ENCODE measurements around the gene KATNAL1. TPM values are rescaled to one million over a fixed set of nuclear protein-coding genes. Genes with fewer than 3 reads are reported as not detected.
A peak's percentile ranks its signal among the peaks of the same experiment; 100 is the strongest.

The KATNAL1 gene
- polyA plus RNA-seq, 3 donors = 0.49 to 1.2 (median 1.0) TPM

DNA sequence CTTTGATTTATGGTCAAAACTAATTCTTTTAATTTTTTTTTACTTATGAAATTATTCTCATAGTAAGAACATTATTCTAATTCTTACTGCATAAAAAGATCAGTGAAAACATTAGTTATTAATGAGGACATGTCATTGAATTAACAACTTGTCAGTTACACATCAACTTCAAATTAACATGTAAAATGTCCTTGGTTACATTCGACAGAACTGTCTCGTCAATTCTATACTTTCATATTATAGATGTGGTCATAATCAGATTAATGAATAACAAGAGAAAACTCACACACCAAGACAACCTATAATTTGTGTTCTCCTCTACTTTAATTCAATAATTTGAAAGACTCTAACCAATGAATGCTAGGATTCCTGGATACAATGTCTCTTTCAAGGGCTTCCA is 66.7 kb downstream of the KATNAL1 start:
- no peaks in the 10 kb centered on the region for H3K79me2 ChIP-seq (ENCODE audit: insufficient read depth, low read length)
- H3K4me1 ChIP-seq (ENCODE audit: control insufficient read depth in 1 of 2, insufficient read depth in 2 of 2, low read length in 2 of 2) = no peaks in the 10 kb centered on the region
- WGBS (ENCODE audit: insufficient coverage) = no CpG with 5 or more reads among the region's 2 CpGs
- H3K27me3 ChIP-seq (ENCODE audit: control insufficient read depth in 2 of 2, insufficient read depth in 2 of 2, low read length in 2 of 2) = no peaks in the 10 kb centered on the region
- no peaks in the 10 kb centered on the region for H4K20me1 ChIP-seq (ENCODE audit: insufficient read depth, low read length)
- no peak overlapping the region for H3K4me3 ChIP-seq (replicated peaks in 1 of 3; ENCODE audit: low read depth in 2 of 3, low read length in 3 of 3)
- H3K27ac ChIP-seq (ENCODE audit: low read depth in 1 of 2, low read length in 2 of 2) = no peak overlapping the region
- H3K9ac ChIP-seq (ENCODE audit: insufficient read depth, low read length, poor library complexity, severe bottlenecking) = no peak overlapping the region
- Mint-ChIP-seq H3K4me3 (no peak overlapping the region), H3K27ac (no peak overlapping the region), H3K9me3 (peaks cover 0 to 11% (median 5%) of the 10 kb centered on the region in 7 donors), H3K27me3 (ENCODE audit: low read depth in 3 of 3) (no peaks in the 10 kb centered on the region), H3K4me1 (no peaks in the 10 kb centered on the region), H3K36me3 (peaks cover 13 to 18% of the 10 kb centered on the region in 2 donors)
- no peak overlapping the region for H2AFZ ChIP-seq (ENCODE audit: insufficient read depth, low read depth, low read length, poor library complexity, severe bottlenecking)
- DNase-seq = no peak
- no peak overlapping the region for H3K4me2 ChIP-seq (replicated peaks; ENCODE audit: extremely low read depth, low read length, poor library complexity, severe bottlenecking)
- peaks cover 0 to 4% of the 10 kb centered on the region in 2 donors for H3K36me3 ChIP-seq (replicated peaks in 1 of 2; ENCODE audit: control insufficient read depth in 1 of 2, insufficient read depth in 2 of 2, low read length in 2 of 2)
- no peaks in the 10 kb centered on the region for H3K9me3 ChIP-seq (replicated peaks in 1 of 2; ENCODE audit: control insufficient read depth in 1 of 2, insufficient read depth in 1 of 2, low read length in 2 of 2)
- TF ChIP-seq, protein P1, sequence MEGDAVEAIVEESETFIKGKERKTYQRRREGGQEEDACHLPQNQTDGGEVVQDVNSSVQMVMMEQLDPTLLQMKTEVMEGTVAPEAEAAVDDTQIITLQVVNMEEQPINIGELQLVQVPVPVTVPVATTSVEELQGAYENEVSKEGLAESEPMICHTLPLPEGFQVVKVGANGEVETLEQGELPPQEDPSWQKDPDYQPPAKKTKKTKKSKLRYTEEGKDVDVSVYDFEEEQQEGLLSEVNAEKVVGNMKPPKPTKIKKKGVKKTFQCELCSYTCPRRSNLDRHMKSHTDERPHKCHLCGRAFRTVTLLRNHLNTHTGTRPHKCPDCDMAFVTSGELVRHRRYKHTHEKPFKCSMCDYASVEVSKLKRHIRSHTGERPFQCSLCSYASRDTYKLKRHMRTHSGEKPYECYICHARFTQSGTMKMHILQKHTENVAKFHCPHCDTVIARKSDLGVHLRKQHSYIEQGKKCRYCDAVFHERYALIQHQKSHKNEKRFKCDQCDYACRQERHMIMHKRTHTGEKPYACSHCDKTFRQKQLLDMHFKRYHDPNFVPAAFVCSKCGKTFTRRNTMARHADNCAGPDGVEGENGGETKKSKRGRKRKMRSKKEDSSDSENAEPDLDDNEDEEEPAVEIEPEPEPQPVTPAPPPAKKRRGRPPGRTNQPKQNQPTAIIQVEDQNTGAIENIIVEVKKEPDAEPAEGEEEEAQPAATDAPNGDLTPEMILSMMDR (IDR thresholded peaks at IDR 0.05) = no peak
- intact Hi-C loops (cut with micrococcal nuclease) = no loop called here

DNA sequence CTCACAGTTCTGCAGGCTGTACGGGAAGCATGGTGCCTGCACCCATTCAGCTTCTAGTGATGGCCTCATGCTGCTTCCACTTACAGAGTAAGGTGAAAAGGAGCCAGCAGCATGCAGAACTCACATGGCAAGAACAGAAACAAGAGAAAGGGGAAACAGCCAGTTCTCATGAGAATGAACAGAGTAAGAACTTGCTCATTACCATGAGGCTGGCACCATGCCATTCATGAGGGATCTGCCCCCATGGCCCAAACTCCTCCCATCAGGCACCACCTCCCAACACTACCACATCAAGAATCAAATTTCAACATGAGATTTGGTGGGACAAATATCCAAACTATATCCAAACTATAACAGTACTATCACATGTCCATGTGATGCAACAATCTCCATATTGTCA is 72.1 kb downstream of the KATNAL1 start:
- Histone ChIP-seq H3K4me1 (ENCODE audit: control insufficient read depth in 1 of 2, insufficient read depth in 2 of 2, low read length in 2 of 2) (no peaks in the 10 kb centered on the region), H3K36me3 (replicated peaks in 1 of 2; ENCODE audit: control insufficient read depth in 1 of 2, insufficient read depth in 2 of 2, low read length in 2 of 2) (peaks cover 0 to 11% of the 10 kb centered on the region in 2 donors), H3K4me3 (replicated peaks in 1 of 3; ENCODE audit: low read depth in 2 of 3, low read length in 3 of 3) (no peak overlapping the region), H3K9me3 (replicated peaks in 1 of 2; ENCODE audit: control insufficient read depth in 1 of 2, insufficient read depth in 1 of 2, low read length in 2 of 2) (no peaks in the 10 kb centered on the region), H3K27ac (ENCODE audit: low read depth in 1 of 2, low read length in 2 of 2) (no peak overlapping the region), H2AFZ (ENCODE audit: insufficient read depth, low read depth, low read length, poor library complexity, severe bottlenecking) (no peak overlapping the region), H3K9ac (ENCODE audit: insufficient read depth, low read length, poor library complexity, severe bottlenecking) (no peak overlapping the region), H4K20me1 (ENCODE audit: insufficient read depth, low read length) (no peaks in the 10 kb centered on the region), H3K79me2 (ENCODE audit: insufficient read depth, low read length) (no peaks in the 10 kb centered on the region), H3K4me2 (replicated peaks; ENCODE audit: extremely low read depth, low read length, poor library complexity, severe bottlenecking) (no peak overlapping the region), H3K27me3 (ENCODE audit: control insufficient read depth in 2 of 2, insufficient read depth in 2 of 2, low read length in 2 of 2) (no peaks in the 10 kb centered on the region)
- peaks cover 8 to 17% of the 10 kb centered on the region in 2 donors for H3K36me3 Mint-ChIP-seq
- TF ChIP-seq, protein P1 (IDR thresholded peaks at IDR 0.05) = no peak
- H3K27ac Mint-ChIP-seq = no peak overlapping the region
- H3K4me3 Mint-ChIP-seq = no peak overlapping the region
- no peaks in the 10 kb centered on the region for H3K27me3 Mint-ChIP-seq (ENCODE audit: low read depth in 3 of 3)
- peak in 1 of 3 donors; percentile 1 for DNase-seq
- H3K9me3 Mint-ChIP-seq = peaks cover 0 to 2% (median 0%) of the 10 kb centered on the region in 7 donors
- intact Hi-C loops (cut with micrococcal nuclease) = no loop called here
- H3K4me1 Mint-ChIP-seq = no peaks in the 10 kb centered on the region
- 100% methylated on average over 1 of the region's 1 CpG for WGBS (ENCODE audit: insufficient coverage)

Data from CD14-positive monocyte (primary cell).